Cardiac muscle cell (in vitro differentiated cells and primary cell): Measurements from ENCODE around the gene GGTLC2. TPM values are rescaled to one million over a fixed set of nuclear protein-coding genes. Genes with fewer than 3 reads are reported as not detected.
"Not testable (repeated sequence)": the region's sequence is repeated elsewhere in the genome, so short reads cannot be mapped to it uniquely, and the experiment has no call there.

ENCODE experiments used
- DNase-seq, 2 donors: peaks; one replicate each; pipeline versions ENCODE4 v3.0.0 to v3.0.0-alpha.2; 2010 to 2017; ENCODE audit warnings: low read depth in 1 of 2, low spot score in 1 of 2
- H3K27ac ChIP-seq: fragments of 200-600 bp; sonication (generic); 2 replicates; pipeline ENCODE4 v1.5.1; 2016
- H3K27me3 ChIP-seq: fragments of 200-600 bp; sonication (generic); 2 replicates; pipeline ENCODE4 v1.6.0; 2016; ENCODE audit warnings: control low read depth
- H3K36me3 ChIP-seq: fragments of 200-600 bp; sonication (generic); 2 replicates; pipeline ENCODE4 v1.5.1; 2016; ENCODE audit warnings: control low read depth
- H3K4me1 ChIP-seq: fragments of 200-600 bp; sonication (generic); 2 replicates; pipeline ENCODE4 v1.8.1; 2017; ENCODE audit warnings: low read depth, mild to moderate bottlenecking, mixed run types
- H3K4me3 ChIP-seq: fragments of 200-600 bp; sonication (generic); 2 replicates; pipeline ENCODE4 v1.5.1; 2016; ENCODE audit warnings: mild to moderate bottlenecking
- H3K9me3 ChIP-seq: fragments of 200-600 bp; sonication (generic); 2 replicates; pipeline ENCODE4 v1.5.1; 2017; ENCODE audit warnings: low read depth, mild to moderate bottlenecking, control low read depth
- polyA plus RNA-seq: library from polyadenylated mRNA; unstranded; fragments of >200 nt; fragmentation: Nextera tagmentation; extraction: Ambion mirVana; gene quantifications from 2 replicates; pipeline ENCODE4 v1.2.1, GENCODE V29; 2016
- total RNA-seq: library from RNA; depleted of rRNA; stranded (reverse); fragments of >200 nt; gene quantifications from 2 replicates; pipeline ENCODE4 v1.2.3, GENCODE V29; 2016
- TF ChIP-seq, protein P1 (sequence below): IDR thresholded peaks from 2 replicates; pipeline ENCODE4 v1.5.1; 2012; ENCODE audit warnings: low read depth, mild to moderate bottlenecking, low read length

Gene GGTLC2
- total and polyA plus RNA-seq, 2 experiments from 2014 or later: not detected

DNA sequence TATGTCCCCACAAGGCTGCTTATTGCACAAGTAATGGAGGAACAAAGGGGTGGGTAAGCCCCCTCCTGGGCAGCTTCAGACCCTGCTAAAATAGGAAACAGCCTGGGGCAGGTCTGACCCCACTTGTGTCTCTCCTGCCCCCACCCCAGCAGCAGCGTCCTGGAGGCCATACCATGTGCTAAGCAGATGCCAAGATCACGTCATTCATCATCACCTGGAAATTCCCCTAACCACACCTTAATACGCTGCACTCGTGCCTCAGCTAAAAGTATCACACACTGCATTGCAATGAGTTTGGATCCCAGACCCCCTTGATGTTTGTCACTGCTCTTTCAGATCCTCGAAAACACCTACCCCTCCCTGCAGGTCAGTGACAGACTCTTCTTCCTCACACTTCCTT lies 27.8 kb upstream of the GGTLC2 start:
- Histone ChIP-seq H3K9me3 (no peaks in the 10 kb centered on the region), H3K36me3 (no peaks in the 10 kb centered on the region), H3K27ac (no peak overlapping the region), H3K4me3 (no peak overlapping the region), H3K27me3 (no peaks in the 10 kb centered on the region), H3K4me1 (no peaks in the 10 kb centered on the region)
- TF ChIP-seq, protein P1, sequence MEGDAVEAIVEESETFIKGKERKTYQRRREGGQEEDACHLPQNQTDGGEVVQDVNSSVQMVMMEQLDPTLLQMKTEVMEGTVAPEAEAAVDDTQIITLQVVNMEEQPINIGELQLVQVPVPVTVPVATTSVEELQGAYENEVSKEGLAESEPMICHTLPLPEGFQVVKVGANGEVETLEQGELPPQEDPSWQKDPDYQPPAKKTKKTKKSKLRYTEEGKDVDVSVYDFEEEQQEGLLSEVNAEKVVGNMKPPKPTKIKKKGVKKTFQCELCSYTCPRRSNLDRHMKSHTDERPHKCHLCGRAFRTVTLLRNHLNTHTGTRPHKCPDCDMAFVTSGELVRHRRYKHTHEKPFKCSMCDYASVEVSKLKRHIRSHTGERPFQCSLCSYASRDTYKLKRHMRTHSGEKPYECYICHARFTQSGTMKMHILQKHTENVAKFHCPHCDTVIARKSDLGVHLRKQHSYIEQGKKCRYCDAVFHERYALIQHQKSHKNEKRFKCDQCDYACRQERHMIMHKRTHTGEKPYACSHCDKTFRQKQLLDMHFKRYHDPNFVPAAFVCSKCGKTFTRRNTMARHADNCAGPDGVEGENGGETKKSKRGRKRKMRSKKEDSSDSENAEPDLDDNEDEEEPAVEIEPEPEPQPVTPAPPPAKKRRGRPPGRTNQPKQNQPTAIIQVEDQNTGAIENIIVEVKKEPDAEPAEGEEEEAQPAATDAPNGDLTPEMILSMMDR: no peak
- no peak for DNase-seq

DNA sequence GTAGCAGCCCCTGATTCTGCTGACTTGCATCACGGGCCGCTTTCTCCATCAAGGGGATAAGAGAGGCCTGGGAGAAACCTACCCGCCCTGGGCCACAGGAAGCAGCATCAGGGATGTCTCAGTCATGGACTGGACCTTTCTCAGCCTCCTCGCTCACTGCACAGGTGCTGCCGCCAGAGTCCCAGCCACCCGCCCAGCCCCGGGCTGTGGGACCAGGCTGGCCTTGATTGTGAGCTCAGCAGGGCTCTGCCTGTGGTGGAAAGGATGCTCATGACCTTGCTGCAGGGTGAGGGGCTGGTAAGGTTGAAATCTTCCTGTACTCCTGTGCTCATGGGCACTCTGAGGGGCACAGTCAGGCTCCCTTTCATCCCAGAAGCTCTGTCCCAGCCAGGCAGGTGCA lies 26.0 kb upstream of the GGTLC2 start:
- no peaks in the 10 kb centered on the region for H3K36me3 ChIP-seq
- TF ChIP-seq, protein P1: no peak
- no peak for DNase-seq
- H3K9me3 ChIP-seq: no peaks in the 10 kb centered on the region
- H3K27ac ChIP-seq: no peak overlapping the region
- no peaks in the 10 kb centered on the region for H3K27me3 ChIP-seq
- H3K4me1 ChIP-seq: no peaks in the 10 kb centered on the region
- H3K4me3 ChIP-seq: no peak overlapping the region

DNA sequence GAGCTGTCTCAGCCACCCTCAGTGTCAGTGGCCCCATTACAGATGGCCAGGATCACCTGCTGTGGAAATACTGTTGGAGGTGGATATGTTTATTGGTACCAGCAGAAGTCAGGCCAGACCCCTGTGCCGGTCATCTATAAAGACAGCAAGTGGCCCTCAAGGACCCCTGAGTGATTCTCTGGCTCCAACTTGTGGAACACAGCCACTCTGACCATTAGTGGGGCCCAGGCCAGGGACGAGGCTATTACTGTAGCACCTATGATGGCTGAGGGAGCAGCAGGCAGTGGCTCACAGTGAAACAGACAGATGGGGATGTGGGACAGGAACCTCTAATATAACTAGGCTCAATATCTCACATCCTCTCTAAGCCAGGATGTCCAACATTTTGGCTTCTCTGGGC lies 25.5 kb upstream of the GGTLC2 start:
- no peak overlapping the region for H3K27ac ChIP-seq
- TF ChIP-seq, protein P1: no peak
- H3K27me3 ChIP-seq: no peaks in the 10 kb centered on the region

DNA sequence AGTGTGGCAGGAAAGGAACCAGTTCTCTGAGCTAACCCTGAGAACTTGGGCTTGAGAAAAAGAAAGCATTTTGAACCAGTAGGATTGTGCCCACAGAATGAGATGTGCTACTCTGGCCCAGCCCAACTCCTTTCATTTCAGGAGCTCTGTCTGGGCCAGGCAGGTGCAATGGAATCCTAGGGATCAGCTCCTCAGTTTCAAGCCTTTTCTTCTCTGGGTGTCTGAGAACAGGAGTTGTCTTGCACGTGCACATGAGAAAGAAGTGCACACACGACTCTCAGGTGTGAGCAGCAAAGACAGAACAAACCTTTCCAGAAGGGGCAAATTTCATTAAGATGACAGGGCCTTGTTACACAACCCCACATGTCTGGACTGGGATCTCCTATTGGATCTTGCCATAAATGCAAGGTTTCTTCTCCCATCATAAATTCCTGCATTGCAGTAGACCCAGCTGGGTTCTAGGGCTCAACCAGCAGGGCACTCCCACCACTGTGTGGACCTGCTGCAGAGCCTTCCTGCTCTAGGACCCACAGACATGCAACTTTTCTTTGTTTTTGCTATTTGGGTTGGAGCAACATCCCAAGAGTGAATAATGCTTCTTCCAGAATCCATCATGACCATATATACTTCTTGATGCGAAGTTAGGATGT lies 24.5 kb upstream of the GGTLC2 start:
- no peaks in the 10 kb centered on the region for H3K9me3 ChIP-seq
- H3K36me3 ChIP-seq: no peaks in the 10 kb centered on the region
- TF ChIP-seq, protein P1: no peak
- no peaks in the 10 kb centered on the region for H3K27me3 ChIP-seq
- H3K4me1 ChIP-seq: no peaks in the 10 kb centered on the region
- no peak overlapping the region for H3K27ac ChIP-seq
- no peak for DNase-seq
- no peak overlapping the region for H3K4me3 ChIP-seq

More for the DNA sequence above, 25.5 kb upstream of the GGTLC2 start:
- H3K4me1 ChIP-seq: no peaks in the 10 kb centered on the region
- no peaks in the 10 kb centered on the region for H3K9me3 ChIP-seq
- no peak overlapping the region for H3K4me3 ChIP-seq
- no peaks in the 10 kb centered on the region for H3K36me3 ChIP-seq
- no peak for DNase-seq

DNA sequence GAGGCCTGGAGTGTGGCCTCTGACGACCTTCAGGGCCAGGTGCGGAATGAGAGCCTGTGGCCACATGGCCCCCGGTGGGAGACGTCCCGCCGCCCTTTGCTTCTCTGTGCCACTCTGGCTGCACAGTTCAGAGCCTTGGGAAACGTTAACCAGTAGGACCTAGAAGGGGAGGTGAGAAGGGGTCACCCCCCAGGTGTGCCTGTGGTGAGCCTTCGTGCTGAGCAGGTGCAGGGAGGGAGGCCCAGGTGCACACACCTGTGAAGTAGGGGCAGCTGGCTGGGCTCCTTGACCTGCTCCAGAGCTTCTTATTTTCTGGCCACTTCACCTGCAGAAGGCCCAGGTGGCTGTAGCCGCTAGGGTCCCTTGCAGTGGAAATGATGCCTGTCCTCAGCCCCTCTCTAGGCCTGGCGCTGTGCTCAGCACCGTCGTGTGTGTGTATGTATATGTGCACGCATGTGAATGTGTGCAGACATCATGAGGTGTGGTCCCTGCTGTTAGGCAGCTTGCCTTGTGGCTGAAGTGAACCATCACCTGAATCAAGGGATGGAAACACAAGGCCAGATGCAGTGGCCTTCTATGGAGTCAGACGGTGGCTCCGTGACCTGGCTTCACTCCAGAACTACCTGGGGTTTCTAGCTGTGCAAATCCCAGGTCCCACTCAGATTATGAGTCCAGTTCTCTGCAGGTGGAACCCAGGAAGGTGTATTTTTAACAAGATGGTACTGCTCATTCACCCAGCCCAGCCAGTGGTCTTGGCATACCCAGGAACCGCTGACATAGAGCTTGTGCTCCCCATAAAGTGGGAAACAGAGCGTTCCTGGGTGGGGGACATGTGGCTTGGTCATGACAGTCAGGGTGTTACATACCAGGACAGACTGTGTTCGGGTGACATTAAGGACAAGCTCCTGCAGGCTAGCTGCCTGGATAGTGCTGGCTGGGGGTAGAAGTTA lies 15.6 kb upstream of the GGTLC2 start:
- H3K27me3 ChIP-seq, H3K9me3 ChIP-seq, H3K27ac ChIP-seq, H3K36me3 ChIP-seq, H3K4me3 ChIP-seq, DNase-seq, H3K4me1 ChIP-seq: not testable (repeated sequence)

DNA sequence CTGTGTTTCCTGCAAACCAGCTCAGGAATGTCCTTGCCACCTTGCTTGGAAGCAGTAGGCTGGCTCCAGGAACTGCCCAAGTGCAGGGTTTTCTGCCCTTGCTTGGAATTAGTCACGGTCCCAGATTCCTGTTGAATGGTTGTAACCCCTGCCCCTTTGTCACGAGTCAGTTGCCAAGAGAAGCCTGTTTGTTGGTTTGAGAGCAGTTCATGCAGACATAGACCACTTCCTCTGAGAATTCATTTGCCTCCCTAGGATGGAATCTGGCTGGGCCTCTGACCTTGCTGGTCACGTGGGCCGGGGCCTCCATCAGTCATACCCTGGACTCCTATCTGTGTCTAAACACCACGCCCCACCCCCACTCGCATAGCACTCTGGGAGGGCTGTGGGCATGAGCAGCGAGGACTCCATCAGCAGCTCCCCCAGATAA lies 13.2 kb upstream of the GGTLC2 start:
- DNase-seq: peak in 1 of 2 donors; percentile 43
- not testable (repeated sequence) for H3K4me1 ChIP-seq, H3K27me3 ChIP-seq, H3K4me3 ChIP-seq, H3K9me3 ChIP-seq, H3K36me3 ChIP-seq, H3K27ac ChIP-seq

DNA sequence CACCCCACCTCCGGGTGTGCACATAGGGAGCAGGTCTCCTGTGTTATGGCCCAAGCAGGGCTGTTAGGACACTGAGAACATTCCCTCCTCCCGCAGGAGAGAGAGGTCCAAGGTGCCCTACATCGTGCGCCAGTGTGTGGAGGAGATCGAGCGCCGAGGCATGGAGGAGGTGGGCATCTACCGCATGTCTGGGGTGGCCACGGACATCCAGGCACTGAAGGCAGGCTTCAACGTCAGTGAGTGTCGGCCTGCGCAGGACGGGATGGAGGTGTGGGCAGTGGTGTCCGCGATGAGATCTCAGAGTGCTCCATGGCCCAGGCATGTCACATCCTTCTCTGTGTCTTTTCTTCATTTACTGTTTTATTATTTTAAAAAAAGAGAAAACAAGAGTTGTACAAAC lies 12.2 kb upstream of the GGTLC2 start:
- not testable (repeated sequence) for H3K4me3 ChIP-seq, H3K27ac ChIP-seq, DNase-seq, H3K27me3 ChIP-seq, H3K4me1 ChIP-seq, H3K9me3 ChIP-seq, H3K36me3 ChIP-seq

DNA sequence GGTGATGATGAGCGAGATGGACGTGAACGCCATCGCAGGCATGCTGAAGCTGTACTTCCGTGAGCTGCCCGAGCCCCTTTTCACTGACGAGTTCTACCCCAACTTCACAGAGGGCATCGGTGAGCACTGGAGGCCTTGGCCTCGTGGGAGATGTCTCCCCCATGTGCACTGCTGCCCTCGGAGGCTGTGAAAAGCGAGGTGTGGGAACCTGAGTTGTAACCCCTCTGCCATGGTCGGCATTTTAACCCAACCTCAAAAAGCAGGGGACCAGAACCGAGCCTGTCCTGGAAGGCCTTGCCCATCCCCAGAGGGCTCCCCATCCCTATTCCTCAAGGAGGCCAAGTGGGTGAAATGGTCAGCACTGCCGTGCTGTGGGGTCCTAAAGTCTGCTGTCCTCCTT lies 10.9 kb upstream of the GGTLC2 start:
- not testable (repeated sequence) for H3K27ac ChIP-seq, H3K36me3 ChIP-seq, H3K4me3 ChIP-seq, DNase-seq, H3K9me3 ChIP-seq, H3K27me3 ChIP-seq, H3K4me1 ChIP-seq

DNA sequence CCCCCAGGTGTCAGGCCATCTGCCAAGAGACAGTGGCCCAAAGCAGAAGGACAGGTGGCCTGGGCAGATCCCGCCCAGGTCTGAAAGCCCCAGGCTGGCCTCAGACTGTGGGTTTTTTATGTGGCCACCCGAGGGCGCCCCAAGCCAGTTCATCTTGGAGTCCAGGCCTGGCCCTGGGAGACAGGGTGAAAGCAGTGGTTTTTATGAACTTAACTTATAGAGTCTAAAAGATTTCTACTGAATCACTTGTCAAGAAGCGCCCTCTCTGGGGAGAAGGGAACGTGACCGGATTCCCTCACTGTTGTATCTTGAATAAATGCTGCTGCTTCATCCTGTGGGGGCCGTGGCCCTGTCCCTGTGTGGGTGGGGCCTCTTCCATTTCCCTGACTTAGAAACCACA lies 8.2 kb upstream of the GGTLC2 start:
- not testable (repeated sequence) for H3K36me3 ChIP-seq, H3K4me1 ChIP-seq, H3K27ac ChIP-seq, H3K4me3 ChIP-seq, H3K27me3 ChIP-seq, H3K9me3 ChIP-seq
- peak in 1 of 2 donors; percentile 50 for DNase-seq

DNA sequence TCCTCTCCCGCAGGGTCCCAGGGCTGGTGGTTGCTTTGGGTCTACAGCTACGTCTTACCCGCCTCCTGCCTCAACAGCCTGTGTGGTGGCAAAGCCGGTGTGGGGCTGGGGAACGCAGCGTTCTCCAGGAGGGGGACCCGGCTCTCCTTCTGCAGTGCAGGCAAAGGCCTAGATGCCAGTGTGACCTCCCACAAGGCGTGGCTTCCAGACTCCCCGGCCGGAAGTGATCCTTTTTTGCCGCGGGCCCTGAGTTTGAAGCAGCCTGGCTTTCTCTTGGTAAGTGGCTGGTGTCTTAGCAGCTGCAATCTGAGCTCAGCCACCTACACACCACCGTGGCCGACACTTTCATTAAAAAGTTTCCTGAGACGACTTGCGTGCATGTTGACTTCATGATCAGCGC lies 6.1 kb upstream of the GGTLC2 start:
- not testable (repeated sequence) for H3K9me3 ChIP-seq, H3K36me3 ChIP-seq, H3K27me3 ChIP-seq, H3K4me3 ChIP-seq, H3K4me1 ChIP-seq, DNase-seq, H3K27ac ChIP-seq
